GM12878 (cell line): ENCODE results near the gene YPEL2. TPM values are rescaled to one million over a fixed set of nuclear protein-coding genes. Genes with fewer than 3 reads are reported as not detected.

ENCODE experiments used
- ATAC-seq: fragments of 200-7000 bp; cut with Tn5 transposase; 3 replicates; pipeline ENCODE4 v1.9.1; 2020; ENCODE audit warnings: mild to moderate bottlenecking, moderate library complexity
- BruUV-seq: library from RNA; stranded (reverse); fragments of 400-500 nt; replicated peaks from 2 replicates; lab custom pipeline; 2021; lab: Mats Ljungman, UMichigan
- CTCF ChIA-PET: fragments of 300-600 bp; sonication (Branson Sonifier 250); formaldehyde crosslinking; extraction: SDS; loops from one replicate; lab custom pipeline; 2021; ENCODE audit warnings: inconsistent platforms; lab: Yijun Ruan, JAX
- POLR2A ChIA-PET: fragments of 350-600 bp; formaldehyde crosslinking; extraction: SDS; loops from one replicate; lab custom pipeline; 2021; ENCODE audit warnings: inconsistent platforms; lab: Charles Lee
- RAD21 ChIA-PET: fragments of 300-600 bp; sonication (Branson Sonifier 250); formaldehyde crosslinking; loops from one replicate; lab custom pipeline; 2023; ENCODE audit warnings: antibody characterized with exemption; ENCODE audit not compliant: unreplicated experiment; lab: Charles Lee
- SMC1A ChIA-PET: fragments of 300-600 bp; sonication (Branson Sonifier 250); formaldehyde crosslinking; loops from one replicate; lab custom pipeline; 2023; ENCODE audit not compliant: unreplicated experiment, uncharacterized antibody; lab: Charles Lee
- DNase-seq: peaks from one replicate; pipeline ENCODE4 v3.0.0-alpha.2; 2011; ENCODE audit warnings: low read depth, low spot score
- FAIRE-seq: peaks from 3 replicates; lab custom pipeline; 2011; peaks lifted over from hg19 to GRCh38; lab: Jason Lieb, UNC
- H2AFZ ChIP-seq: 2 replicates; pipeline ENCODE4 v1.6.0; 2011; ENCODE audit warnings: low read depth, low read length, control low read depth; ENCODE audit not compliant: control insufficient read depth
- H3K27ac ChIP-seq: 2 replicates; pipeline ENCODE4 v1.5.1; 2011; ENCODE audit warnings: control low read depth; ENCODE audit not compliant: control insufficient read depth, insufficient read depth
- H3K27me3 ChIP-seq, 2 experiments: replicated peaks in 1 of 2; 2 replicates each; pipeline versions ENCODE4 v1.6.0 to v1.6.1; 2011; ENCODE audit warnings: low read length in 1 of 2; ENCODE audit not compliant: control insufficient read depth in 2 of 2, insufficient read depth in 2 of 2
- H3K36me3 ChIP-seq, 2 experiments: 2 replicates each; pipeline ENCODE4 v1.5.1; 2011; ENCODE audit warnings: low read length in 1 of 2; ENCODE audit not compliant: control insufficient read depth in 2 of 2, insufficient read depth in 2 of 2
- H3K4me1 ChIP-seq: 2 replicates; pipeline ENCODE4 v1.6.1; 2011; ENCODE audit warnings: mild to moderate bottlenecking, low read length, moderate library complexity, mixed read lengths; ENCODE audit not compliant: control insufficient read depth, insufficient read depth
- H3K4me2 ChIP-seq: 2 replicates; pipeline ENCODE4 v1.6.0; 2011; ENCODE audit warnings: control low read depth; ENCODE audit not compliant: control insufficient read depth, insufficient read depth
- H3K4me3 ChIP-seq: fragments of 200-600 bp; sonication (generic); 2 replicates; pipeline ENCODE4 v1.5.1; 2016
- H3K79me2 ChIP-seq: 2 replicates; pipeline ENCODE4 v1.6.0; 2011; ENCODE audit warnings: low read length; ENCODE audit not compliant: control insufficient read depth, insufficient read depth
- H3K9ac ChIP-seq: 2 replicates; pipeline ENCODE4 v1.8.0; 2011; ENCODE audit warnings: low read length, control low read depth, mixed read lengths; ENCODE audit not compliant: control insufficient read depth, insufficient read depth
- H3K9me3 ChIP-seq: replicated peaks from 3 replicates; pipeline ENCODE4 v1.5.1; 2011; ENCODE audit warnings: mild to moderate bottlenecking, low read length; ENCODE audit not compliant: control insufficient read depth, insufficient read depth
- H4K20me1 ChIP-seq: 2 replicates; pipeline ENCODE4 v1.6.0; 2011; ENCODE audit not compliant: control insufficient read depth, insufficient read depth
- ATF2 ChIP-seq: IDR thresholded peaks from 2 replicates; pipeline ENCODE4 v1.6.1; 2012; ENCODE audit warnings: low read length, inconsistent platforms
- E2F4 ChIP-seq: IDR thresholded peaks from 2 replicates; pipeline ENCODE4 v1.6.1; 2012; ENCODE audit warnings: low read depth, low read length, improper control_type of control experiment
- NRF1 ChIP-seq: conservative IDR thresholded peaks from 2 replicates; pipeline ENCODE4 v1.6.1; 2011; ENCODE audit warnings: mild to moderate bottlenecking, low read depth, low read length, improper control_type of control experiment
- POLR2AphosphoS2 ChIP-seq: IDR thresholded peaks from 2 replicates; pipeline ENCODE4 v1.6.1; 2011; ENCODE audit warnings: low read depth, mild to moderate bottlenecking, low read length, improper control_type of control experiment, moderate library complexity
- PRDM15 ChIP-seq: fragments of 450-650 bp; formaldehyde crosslinking; IDR thresholded peaks from 2 replicates; pipeline ENCODE4 v1.4.0; 2020; ENCODE audit warnings: mild to moderate bottlenecking, moderate library complexity
- SMC3 ChIP-seq: IDR thresholded peaks from 2 replicates; pipeline ENCODE4 v1.6.1; 2011; ENCODE audit warnings: low read length, improper control_type of control experiment, borderline replicate concordance
- SP1 ChIP-seq: IDR thresholded peaks from one replicate; pipeline ENCODE4 v1.6.1; 2011; ENCODE audit warnings: low read depth, low read length
- SUPT20H ChIP-seq: IDR thresholded peaks from 2 replicates; pipeline ENCODE4 v1.6.1; 2011; ENCODE audit warnings: low read depth, mild to moderate bottlenecking, low read length, moderate library complexity, borderline replicate concordance; ENCODE audit not compliant: control insufficient read depth
- ZSCAN29 ChIP-seq: fragments of 450-650 bp; IDR thresholded peaks from 2 replicates; pipeline ENCODE4 v1.6.1; 2017; ENCODE audit warnings: mild to moderate bottlenecking, moderate library complexity
- WGBS: methylation state at CpG from one replicate; pipeline ENCODE4 v1.1.6; 2016; ENCODE audit warnings: low lambda C conversion rate; ENCODE audit not compliant: insufficient replicate concordance, insufficient coverage; ENCODE audit errors: missing lambda C conversion rate; 5-methylcytosine and 5-hydroxymethylcytosine counted together
- in situ Hi-C: fragments of 300-500 bp; cut with MboI; formaldehyde crosslinking; loops from 9 replicates; pipeline ENCODE4 v1.14.3; 2018; ENCODE audit warnings: mixed read lengths
- intact Hi-C: fragments of 100-400 bp; cut with micrococcal nuclease; formaldehyde crosslinking; loops from one replicate; pipeline ENCODE4 v1.14.2; 2022; ENCODE audit not compliant: unreplicated experiment
- polyA plus RNA-seq, 11 experiments: library from polyadenylated mRNA; depleted of rRNA in 4 of 11; unstranded in 6 of 11; stranded (reverse) in 5 of 11; fragments of >200 nt; fragmentation: Nextera tagmentation in 4 of 11; fragmentation: Illumina TruSeq in 1 of 11; extraction: Ambion mirVana in 4 of 11; extraction: Trizol in 1 of 11; gene quantifications; 1 replicate in 1 of 11; 2 replicates in 10 of 11; pipeline versions ENCODE4 v1.2.1 to v1.2.3, GENCODE V29; 2011 to 2016; ENCODE audit warnings: inconsistent platforms in 2 of 11, missing spikeins in 2 of 11, low read depth in 1 of 11
- total RNA-seq, 4 experiments: library from RNA; depleted of rRNA in 3 of 4; stranded (reverse); fragments of >200 nt in 3 of 4; fragmentation: Illumina TruSeq in 1 of 4; extraction: Trizol in 1 of 4; gene quantifications; 2 replicates each; pipeline versions ENCODE4 v1.2.1 to v1.2.3, GENCODE V29; 2013 to 2021

YPEL2 gene
- total and polyA plus RNA-seq, 10 of the 15 experiments (the other 5 are each of a cell fraction or from before 2014, with no cell fraction given) = 0.11 to 8.1 (median 0.48) TPM

- Histone ChIP-seq H3K9ac (no peak overlapping the region), H3K9me3 (no peaks in the 10 kb centered on the region), H3K4me3 (no peak overlapping the region), H3K36me3 (no peaks in the 10 kb centered on the region), H3K4me1 (no peaks in the 10 kb centered on the region), H4K20me1 (no peaks in the 10 kb centered on the region), H3K79me2 (no peaks in the 10 kb centered on the region), H2AFZ (no peak overlapping the region), H3K4me2 (no peak overlapping the region), H3K27me3 (no peaks in the 10 kb centered on the region), H3K27ac (no peak overlapping the region)
- no peak for TF ChIP-seq POLR2AphosphoS2
- no peak for TF ChIP-seq SP1
- no peak for TF ChIP-seq ATF2
- no peak for TF ChIP-seq SMC3
- no peak for TF ChIP-seq PRDM15 (CRISPR knock-in tag)
- no peak for TF ChIP-seq NRF1
- no peak for TF ChIP-seq ZSCAN29
- no peak for TF ChIP-seq SUPT20H
- TF ChIP-seq E2F4 = no peak
- intact Hi-C loops (no loop called here), in situ Hi-C loops (no loop called here)
- ChIA-PET RAD21 (no interaction called here), SMC1A (interaction anchor here (0.6 kb wide), 1 partner anchor 29 kb away, joined by 3 read pairs; no protein-coding TSS in a partner anchor), CTCF (interaction anchor here (1.5 kb wide), 1 partner anchor 19 kb away, joined by 4 read pairs; no protein-coding TSS in a partner anchor), POLR2A (no interaction called here)
- DNase-seq (no peak), ATAC-seq (no peak), FAIRE-seq (no peak)
- BruUV-seq = no TSS peak
- WGBS = 0% methylated on average over 1 of the region's 1 CpG
These were observed 39.3 kb upstream of the YPEL2 start for GRCh38 chr17:59292174-59292523.
